Lower leg skin (tissue), 3 donors: ENCODE data around the gene PRDM16.

Experiments
- CTCF ChIP-seq, 3 donors: fragments of 450-650 bp; IDR thresholded peaks; one replicate each; pipeline ENCODE4 v1.5.1; 2016; ENCODE audit warnings: antibody characterized with exemption in 3 of 3, mild to moderate bottlenecking in 3 of 3, moderate library complexity in 2 of 3
- POLR2A ChIP-seq, 2 donors: fragments of 450-650 bp; IDR thresholded peaks; one replicate each; pipeline ENCODE4 v1.6.1; 2016 to 2017; ENCODE audit warnings: antibody characterized with exemption in 2 of 2, mild to moderate bottlenecking in 1 of 2, moderate library complexity in 1 of 2

- TF ChIP-seq CTCF (IDR thresholded peaks at IDR 0.05), result no peak
- no peak for TF ChIP-seq POLR2A (IDR thresholded peaks at IDR 0.05)
Observed at GRCh38 chr1:3117879-3118278, 48.9 kb downstream of the PRDM16 start.
